HepG2 (cell line): Measurements from ENCODE around the gene ABAT. TPM values are rescaled to one million over a fixed set of nuclear protein-coding genes. Genes with fewer than 3 reads are reported as not detected.

Source experiments
- EED ChIP-seq: sonication (generic); formaldehyde crosslinking; IDR thresholded peaks from 2 replicates; pipeline ENCODE4 v1.5.0; 2020; ENCODE audit warnings: mild to moderate bottlenecking, missing genetic modification reagents
- GMEB1 ChIP-seq: sonication (generic); formaldehyde crosslinking; IDR thresholded peaks from 2 replicates; pipeline ENCODE4 v1.5.1; 2020; ENCODE audit warnings: missing genetic modification reagents, mild to moderate bottlenecking, borderline replicate concordance
- JUNB ChIP-seq: sonication (generic); formaldehyde crosslinking; IDR thresholded peaks from 2 replicates; pipeline ENCODE4 v1.8.0; 2022; ENCODE audit warnings: missing genetic modification reagents, mild to moderate bottlenecking, borderline replicate concordance
- MYC ChIP-seq: sonication (generic); formaldehyde crosslinking; IDR thresholded peaks from 2 replicates; pipeline ENCODE4 v1.9.0; 2021; ENCODE audit warnings: missing genetic modification reagents, borderline replicate concordance
- NRL ChIP-seq: sonication (generic); formaldehyde crosslinking; IDR thresholded peaks from 2 replicates; pipeline ENCODE4 v1.5.0; 2020; ENCODE audit warnings: missing genetic modification reagents, mild to moderate bottlenecking, moderate library complexity, borderline replicate concordance
- PRMT3 ChIP-seq: sonication (generic); formaldehyde crosslinking; IDR thresholded peaks from 2 replicates; pipeline ENCODE4 v1.8.1; 2022; ENCODE audit warnings: low read depth, mild to moderate bottlenecking, moderate library complexity, missing genetic modification reagents, borderline replicate concordance
- SALL2 ChIP-seq: sonication (generic); formaldehyde crosslinking; IDR thresholded peaks from 2 replicates; pipeline ENCODE4 v1.8.1; 2023; ENCODE audit warnings: mild to moderate bottlenecking, missing genetic modification reagents, inconsistent platforms
- SNAPC4 ChIP-seq: sonication (generic); formaldehyde crosslinking; IDR thresholded peaks from 2 replicates; pipeline ENCODE4 v1.4.0; 2020; ENCODE audit warnings: mild to moderate bottlenecking, missing genetic modification reagents
- TEF ChIP-seq: sonication (generic); formaldehyde crosslinking; IDR thresholded peaks from 2 replicates; pipeline ENCODE4 v1.5.0; 2020; ENCODE audit warnings: missing genetic modification reagents
- TRIM22 ChIP-seq: fragments of 450-650 bp; IDR thresholded peaks from 2 replicates; pipeline ENCODE4 v1.6.1; 2017
- ZNF382 ChIP-seq: sonication (generic); formaldehyde crosslinking; IDR thresholded peaks from 2 replicates; pipeline ENCODE4 v1.5.0; 2020; ENCODE audit warnings: missing genetic modification reagents, mild to moderate bottlenecking, borderline replicate concordance
- ZNF451 ChIP-seq: sonication (generic); formaldehyde crosslinking; IDR thresholded peaks from 2 replicates; pipeline ENCODE4 v1.5.0; 2020; ENCODE audit warnings: mild to moderate bottlenecking, missing genetic modification reagents
- ZNF569 ChIP-seq: sonication (generic); formaldehyde crosslinking; IDR thresholded peaks from 2 replicates; pipeline ENCODE4 v1.5.0; 2020; ENCODE audit warnings: mild to moderate bottlenecking, missing genetic modification reagents, moderate library complexity, borderline replicate concordance
- ZNF614 ChIP-seq: IDR thresholded peaks from 2 replicates; pipeline ENCODE4 v1.6.1; 2018; ENCODE audit warnings: missing biosample characterization, missing genetic modification reagents, inconsistent platforms, borderline replicate concordance
- ZNF709 ChIP-seq: sonication (generic); formaldehyde crosslinking; IDR thresholded peaks from 2 replicates; pipeline ENCODE4 v1.5.0; 2020; ENCODE audit warnings: mild to moderate bottlenecking, missing genetic modification reagents
- polyA plus RNA-seq, 8 experiments: library from polyadenylated mRNA; depleted of rRNA in 3 of 8; stranded (reverse) in 7 of 8; unstranded in 1 of 8; fragments of >200 nt; fragmentation: Illumina TruSeq in 4 of 8; extraction: Trizol in 4 of 8; gene quantifications; 2 replicates each; pipeline versions ENCODE4 v1.2.1 to v1.2.3, GENCODE V29; 2011 to 2016; ENCODE audit warnings: low read depth in 4 of 8, missing spikeins in 1 of 8, mixed read lengths in 1 of 8; ENCODE audit not compliant: insufficient read depth in 1 of 8
- total RNA-seq, 5 experiments: library from RNA; depleted of rRNA; stranded (reverse); fragments of >200 nt; fragmentation: Illumina TruSeq; extraction: Trizol; gene quantifications; 2 replicates each; pipeline ENCODE4 v1.2.3, GENCODE V29; 2016; ENCODE audit warnings: low read depth in 1 of 5
- TF ChIP-seq, protein P1 (sequence below): IDR thresholded peaks from 2 replicates; pipeline ENCODE4 v1.6.1; 2016
- TF ChIP-seq, protein P2 (sequence below): sonication (generic); formaldehyde crosslinking; IDR thresholded peaks from 2 replicates; pipeline ENCODE4 v1.9.0; 2021; ENCODE audit warnings: missing genetic modification reagents, borderline replicate concordance

The ABAT gene
- total and polyA plus RNA-seq, 2 of the 13 experiments (the other 11 are each of a cell fraction or from before 2014, with no cell fraction given) = 47.6 to 97.3 TPM

DNA sequence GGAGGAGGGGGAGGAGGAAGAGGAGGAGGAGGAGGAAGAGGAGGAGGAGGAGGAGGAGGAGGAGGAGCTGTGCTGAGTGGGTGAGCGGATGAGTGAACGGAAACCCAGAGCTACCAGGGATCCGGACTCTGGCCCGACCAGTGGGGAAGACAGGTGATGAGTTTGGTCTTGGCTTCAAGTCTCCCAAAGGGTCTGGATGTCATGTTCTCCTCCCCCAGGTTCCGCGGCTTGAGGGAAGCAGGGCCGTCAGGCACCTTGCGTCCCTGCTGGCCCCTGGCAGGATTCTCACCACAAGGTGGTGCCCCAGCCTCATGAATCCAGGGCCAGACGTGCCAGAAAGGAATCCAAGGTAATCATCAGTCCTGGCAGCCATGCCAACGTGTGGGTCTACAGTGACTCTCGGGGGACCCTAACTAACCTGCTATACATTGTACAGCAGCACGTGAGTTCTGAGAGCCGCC is 13.5 kb upstream of the ABAT start (continued):
- TF ChIP-seq SNAPC4 (no peak), JUNB (CRISPR knock-in tag) (no peak), TEF (no peak), GMEB1 (CRISPR knock-in tag) (no peak), SALL2 (CRISPR knock-in tag) (0 out of 2 replicates have a peak, but pooled peaks have one; percentile 39), ZNF569 (CRISPR knock-in tag) (no peak), EED (CRISPR knock-in tag) (no peak; the same call in 1 of the 2 replicates), ZNF451 (no peak), ZNF709 (CRISPR knock-in tag) (no peak), ZNF382 (CRISPR knock-in tag) (no peak), ZNF614 (peak; percentile 59; the same call in 1 of the 2 replicates), PRMT3 (no peak), NRL (CRISPR knock-in tag) (no peak), MYC (peak; percentile 26; the same call in 1 of the 2 replicates), TRIM22 (no peak)
- TF ChIP-seq, protein P1, sequence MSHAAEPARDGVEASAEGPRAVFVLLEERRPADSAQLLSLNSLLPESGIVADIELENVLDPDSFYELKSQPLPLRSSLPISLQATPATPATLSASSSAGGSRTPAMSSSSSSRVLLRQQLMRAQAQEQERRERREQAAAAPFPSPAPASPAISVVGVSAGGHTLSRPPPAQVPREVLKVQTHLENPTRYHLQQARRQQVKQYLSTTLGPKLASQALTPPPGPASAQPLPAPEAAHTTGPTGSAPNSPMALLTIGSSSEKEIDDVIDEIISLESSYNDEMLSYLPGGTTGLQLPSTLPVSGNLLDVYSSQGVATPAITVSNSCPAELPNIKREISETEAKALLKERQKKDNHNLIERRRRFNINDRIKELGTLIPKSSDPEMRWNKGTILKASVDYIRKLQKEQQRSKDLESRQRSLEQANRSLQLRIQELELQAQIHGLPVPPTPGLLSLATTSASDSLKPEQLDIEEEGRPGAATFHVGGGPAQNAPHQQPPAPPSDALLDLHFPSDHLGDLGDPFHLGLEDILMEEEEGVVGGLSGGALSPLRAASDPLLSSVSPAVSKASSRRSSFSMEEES (CRISPR knock-in tag) = no peak
- TF ChIP-seq, protein P2, sequence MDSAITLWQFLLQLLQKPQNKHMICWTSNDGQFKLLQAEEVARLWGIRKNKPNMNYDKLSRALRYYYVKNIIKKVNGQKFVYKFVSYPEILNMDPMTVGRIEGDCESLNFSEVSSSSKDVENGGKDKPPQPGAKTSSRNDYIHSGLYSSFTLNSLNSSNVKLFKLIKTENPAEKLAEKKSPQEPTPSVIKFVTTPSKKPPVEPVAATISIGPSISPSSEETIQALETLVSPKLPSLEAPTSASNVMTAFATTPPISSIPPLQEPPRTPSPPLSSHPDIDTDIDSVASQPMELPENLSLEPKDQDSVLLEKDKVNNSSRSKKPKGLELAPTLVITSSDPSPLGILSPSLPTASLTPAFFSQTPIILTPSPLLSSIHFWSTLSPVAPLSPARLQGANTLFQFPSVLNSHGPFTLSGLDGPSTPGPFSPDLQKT (CRISPR knock-in tag) = no peak
